ENCODE data around the gene CLCA2.
A peak's percentile ranks its signal among the peaks of the same experiment; 100 is the strongest.

CLCA2 gene

DNA sequence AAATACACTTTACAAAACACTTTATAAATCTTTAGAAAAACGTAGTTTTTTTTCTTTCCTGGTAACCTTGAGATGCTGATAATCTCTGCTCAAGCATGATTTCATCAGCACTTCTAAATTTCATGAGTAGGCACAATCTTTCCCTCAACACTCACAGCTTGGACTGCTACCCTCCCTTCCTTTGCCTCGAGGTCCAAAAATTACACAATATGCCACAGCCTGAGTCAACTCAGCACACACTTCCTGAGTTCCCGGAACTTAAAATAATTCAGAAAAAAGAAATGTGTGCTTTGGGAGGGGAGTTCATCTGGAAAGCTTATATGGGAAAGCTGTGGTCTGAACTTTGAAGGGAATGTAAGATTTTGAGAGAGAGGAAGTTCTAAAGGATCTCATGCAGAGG, 5.9 kb downstream of the CLCA2 start:
- DNase-seq = no peak

DNA sequence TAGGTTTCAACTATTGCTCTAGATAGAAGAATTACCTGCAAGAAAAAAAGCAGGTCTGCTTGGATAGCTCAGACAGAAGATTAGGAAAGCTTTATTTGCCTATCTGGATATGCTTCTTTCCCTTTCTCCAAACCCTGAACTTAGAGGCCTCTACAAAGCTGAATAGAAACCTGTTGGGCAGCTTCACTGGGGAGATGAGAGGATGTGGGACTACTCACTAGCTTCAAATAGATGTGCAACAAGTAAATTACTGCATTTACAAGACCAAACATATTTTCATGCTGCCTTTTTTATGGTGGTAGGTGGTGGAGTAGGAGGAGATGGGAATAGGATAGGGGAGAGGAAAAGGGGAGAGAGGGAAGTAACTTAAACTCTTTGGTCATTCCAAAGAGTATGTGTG, 6.4 kb downstream of the CLCA2 start:
- DNase-seq = no peak

DNA sequence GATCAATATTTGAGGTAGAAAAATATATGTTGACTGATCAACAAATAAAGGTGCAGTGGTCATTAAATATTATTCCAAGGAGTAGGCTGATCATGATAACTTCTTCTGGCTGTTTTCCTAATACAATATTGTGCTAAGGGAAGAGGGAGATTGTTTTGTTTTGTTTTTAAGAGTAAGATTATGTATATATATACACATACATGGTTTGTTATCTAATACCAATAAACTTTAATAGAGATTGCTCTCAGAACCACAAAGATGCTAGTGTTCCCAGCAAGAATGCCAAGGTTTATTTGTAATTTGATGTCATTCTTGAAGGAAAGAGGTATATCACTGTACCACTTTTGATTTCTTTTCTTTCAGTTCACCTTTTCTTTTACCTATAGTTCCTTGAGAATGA, 10.1 kb downstream of the CLCA2 start:
- DNase-seq = no peak

DNA sequence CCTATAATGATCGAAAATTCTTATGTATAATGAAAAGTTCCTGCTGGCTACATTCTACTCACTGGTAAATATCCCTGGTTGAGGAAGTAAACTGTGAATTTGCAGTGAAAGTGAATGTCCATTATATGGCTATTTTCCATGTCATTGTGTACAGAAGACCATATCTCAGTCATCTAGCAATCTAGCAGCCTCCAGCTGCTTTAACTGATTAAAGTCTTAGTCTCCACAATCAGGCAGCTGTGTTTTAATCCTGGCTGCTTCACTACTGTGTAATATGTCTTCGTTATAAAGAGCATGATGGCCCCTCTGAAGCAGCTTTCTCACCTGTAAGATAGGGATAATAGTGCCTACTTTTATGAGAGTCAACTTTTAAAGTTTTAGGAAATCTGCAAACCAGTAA, 11.4 kb downstream of the CLCA2 start:
- DNase-seq = peak; percentile 36

DNA sequence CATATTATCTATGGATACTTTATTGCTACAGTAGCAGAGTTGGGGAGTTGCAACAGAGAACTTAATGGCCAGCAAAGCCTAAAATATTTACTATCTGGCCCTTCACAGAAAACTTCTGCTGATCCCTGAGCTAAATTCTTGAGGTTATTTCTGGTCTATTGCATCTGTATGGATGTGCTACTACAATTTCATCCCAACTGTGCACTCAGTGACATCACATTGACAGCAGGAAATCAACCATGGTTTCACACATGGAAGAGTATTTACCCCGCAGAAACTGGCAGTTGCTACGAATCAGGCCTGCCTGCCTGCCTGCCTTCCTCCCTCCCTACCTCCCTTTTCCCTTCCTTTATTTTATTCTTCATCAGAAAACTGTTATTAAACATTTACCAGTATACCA, 12.1 kb downstream of the CLCA2 start:
- no peak for DNase-seq

DNA sequence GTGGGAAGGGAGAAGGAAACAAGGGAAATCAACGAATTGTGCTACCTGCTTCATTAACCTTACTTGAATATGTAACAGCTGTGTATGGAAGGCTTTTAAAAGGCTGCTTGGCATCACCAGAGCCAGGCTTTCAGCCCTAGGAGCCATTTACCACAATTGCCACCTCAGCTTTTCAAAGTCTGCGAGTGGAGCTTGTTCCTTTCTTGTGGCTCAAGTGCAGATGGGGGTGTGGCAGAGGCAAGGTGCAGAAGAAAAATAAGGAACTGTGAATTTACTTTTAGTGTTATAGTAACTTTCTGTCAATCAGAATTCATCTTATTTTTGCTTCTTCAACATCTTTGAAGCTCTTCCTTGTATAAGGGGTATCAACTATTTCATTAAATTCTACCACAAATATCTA, 17.6 kb downstream of the CLCA2 start:
- DNase-seq = no peak

DNA sequence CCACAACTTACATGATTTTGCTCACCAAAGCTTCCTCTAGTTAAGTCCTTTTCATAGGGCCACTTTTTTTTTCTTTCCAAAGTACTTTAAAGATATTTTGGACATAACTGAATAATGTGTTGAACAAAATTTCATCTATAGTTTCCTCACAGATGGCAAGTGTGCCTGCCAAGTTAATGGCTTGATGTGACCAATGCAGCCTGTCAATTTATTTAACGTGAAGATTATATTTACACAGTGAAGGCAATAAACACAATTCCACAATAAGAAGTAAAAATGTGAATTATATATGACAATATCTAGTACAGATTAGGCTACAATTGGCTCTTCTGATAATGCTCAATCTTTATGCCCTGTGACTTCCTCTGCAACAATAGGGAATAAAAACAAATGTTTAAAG, 18.0 kb downstream of the CLCA2 start:
- DNase-seq = no peak

DNA sequence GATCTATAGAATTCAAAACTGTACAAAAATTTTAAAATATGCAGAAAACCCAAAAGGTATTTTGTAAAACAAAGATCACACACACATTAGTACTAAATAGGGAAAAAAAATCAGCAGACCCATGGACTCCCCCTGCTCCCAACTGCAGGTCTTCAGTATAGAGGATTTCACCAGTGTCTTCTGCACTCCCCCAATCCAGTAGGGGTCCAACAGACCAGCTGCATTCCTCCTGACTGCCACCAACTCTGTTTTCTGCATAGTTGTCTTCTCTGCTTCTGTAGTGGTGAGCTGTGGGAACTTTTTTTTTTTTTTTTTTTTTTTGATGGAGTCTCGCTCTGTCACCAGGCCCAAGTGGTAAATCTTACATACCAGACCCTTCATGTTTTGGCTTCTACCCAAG, 21.9 kb downstream of the CLCA2 start:
- DNase-seq = no peak

DNA sequence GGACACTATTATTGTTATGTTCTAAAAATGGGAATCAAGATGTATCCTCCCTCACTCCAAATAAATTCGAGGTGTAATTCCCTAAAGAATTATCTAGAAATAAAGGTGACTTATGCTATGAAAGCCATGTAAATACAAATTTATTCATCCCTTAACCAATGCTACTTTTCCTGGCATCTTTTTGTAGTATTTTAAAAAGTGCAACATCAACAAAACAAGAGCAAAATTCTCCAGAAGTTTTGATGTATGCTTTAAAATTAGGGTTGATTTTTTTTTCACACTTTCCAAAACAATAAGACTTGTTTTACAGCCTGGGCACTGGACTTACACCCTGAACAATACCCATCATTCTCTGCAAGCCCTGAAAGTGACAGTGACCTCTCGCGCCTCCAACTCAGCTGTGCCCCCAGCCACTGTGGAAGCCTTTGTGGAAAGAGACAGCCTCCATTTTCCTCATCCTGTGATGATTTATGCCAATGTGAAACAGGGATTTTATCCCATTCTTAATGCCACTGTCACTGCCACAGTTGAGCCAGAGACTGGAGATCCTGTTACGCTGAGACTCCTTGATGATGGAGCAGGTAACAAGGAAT, 23.3 kb downstream of the CLCA2 start:
- DNase-seq = no peak

DNA sequence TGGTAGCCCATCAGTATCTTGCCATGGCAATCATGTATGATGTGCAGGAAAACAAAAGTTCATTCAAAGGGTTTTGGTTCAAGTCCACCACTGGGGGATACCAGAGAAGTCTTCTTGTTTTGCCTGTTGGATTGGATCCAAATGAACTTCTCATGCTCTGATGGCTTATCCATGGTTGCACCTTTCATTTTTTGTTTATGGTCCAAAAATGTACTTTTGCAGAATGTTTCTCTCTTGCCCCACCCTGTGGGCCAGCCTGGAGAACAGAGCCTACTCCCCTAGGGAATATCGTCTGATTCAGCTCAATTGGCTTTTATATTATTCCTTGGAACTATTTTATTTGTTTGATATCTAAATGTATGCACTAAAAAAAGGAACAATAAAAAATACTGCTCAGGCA, 24.7 kb downstream of the CLCA2 start:
- DNase-seq = no peak

DNA sequence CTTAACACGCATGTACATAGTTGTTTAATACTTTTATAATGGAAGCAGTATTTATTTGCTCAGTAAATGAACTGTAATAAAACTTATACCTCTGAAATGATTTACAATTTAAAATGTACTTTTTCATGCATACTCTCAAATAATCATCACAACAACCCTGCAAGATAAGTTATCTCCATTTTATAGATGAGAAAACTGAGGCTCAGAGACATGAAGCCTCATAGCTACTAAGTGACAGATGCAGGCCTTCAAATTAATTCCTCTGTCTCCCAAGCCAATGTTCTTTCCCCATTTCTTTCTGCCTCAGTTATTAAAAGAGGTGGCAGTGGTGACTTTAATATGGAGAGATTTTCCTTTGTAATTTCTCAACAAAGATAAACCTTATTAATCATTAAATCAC, 25.1 kb downstream of the CLCA2 start:
- DNase-seq = no peak

DNA sequence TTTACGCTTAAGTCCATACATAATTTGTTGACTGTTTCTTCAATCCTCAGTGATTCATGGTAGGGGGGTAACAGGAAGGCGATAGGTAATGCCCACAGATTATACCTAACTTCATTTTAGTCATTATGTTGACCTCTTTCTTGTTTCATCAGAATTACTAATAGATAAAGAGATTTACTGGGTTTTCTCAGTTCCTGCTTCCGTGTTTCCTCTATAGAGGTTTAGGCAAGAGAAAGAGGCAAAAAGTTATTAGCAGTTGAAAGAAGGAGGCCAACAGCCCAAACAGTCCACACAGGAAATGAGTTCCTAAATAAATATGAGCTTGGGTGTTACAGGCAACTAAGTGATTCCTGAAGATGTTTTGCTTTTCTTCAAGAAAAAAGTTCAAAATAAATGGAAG, 26.9 kb downstream of the CLCA2 start:
- DNase-seq = no peak

DNA sequence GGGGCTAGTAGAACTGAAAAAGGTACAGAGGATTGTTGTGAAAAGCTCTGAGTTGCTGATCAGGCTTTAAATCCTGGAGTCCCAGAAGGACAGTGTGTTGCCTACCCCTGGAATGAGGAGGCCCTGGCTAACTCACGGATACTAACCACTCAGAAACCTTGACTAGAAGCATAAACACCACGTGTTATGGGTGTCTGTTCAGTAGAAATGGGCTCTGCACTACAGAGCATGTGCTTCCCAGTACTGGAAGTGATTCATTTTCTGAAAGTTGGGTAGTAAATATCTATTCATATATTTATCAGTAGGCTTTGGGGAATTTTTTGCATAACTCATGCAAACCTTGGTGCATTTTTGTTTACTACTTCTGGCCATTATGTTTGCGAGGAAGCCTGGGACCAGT, 29.7 kb downstream of the CLCA2 start:
- no peak for DNase-seq

DNA sequence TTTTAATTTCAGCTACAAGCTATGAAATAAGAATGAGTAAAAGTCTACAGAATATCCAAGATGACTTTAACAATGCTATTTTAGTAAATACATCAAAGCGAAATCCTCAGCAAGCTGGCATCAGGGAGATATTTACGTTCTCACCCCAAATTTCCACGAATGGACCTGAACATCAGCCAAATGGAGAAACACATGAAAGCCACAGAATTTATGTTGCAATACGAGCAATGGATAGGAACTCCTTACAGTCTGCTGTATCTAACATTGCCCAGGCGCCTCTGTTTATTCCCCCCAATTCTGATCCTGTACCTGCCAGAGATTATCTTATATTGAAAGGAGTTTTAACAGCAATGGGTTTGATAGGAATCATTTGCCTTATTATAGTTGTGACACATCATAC, 31.1 kb downstream of the CLCA2 start:
- DNase-seq = no peak

DNA sequence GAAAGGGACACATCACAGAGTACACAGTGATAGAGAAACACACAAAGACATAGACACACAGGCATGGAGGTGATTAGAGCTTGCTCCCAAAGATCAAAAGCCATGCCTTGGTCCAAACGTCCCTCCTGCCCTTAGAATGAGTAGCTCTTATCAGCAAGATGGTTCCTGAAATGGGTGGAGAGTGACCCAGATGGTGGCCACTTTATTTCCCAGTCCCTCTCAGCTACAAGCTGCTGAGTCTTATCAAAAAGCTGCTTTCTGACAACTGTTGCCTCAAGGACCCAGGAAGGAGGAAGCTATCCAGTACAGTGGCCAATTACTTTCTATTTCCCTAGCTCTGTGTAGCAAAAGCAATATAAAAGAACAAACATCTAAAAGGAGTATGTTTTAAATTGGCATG, 37.0 kb downstream of the CLCA2 start:
- no peak for DNase-seq

DNA sequence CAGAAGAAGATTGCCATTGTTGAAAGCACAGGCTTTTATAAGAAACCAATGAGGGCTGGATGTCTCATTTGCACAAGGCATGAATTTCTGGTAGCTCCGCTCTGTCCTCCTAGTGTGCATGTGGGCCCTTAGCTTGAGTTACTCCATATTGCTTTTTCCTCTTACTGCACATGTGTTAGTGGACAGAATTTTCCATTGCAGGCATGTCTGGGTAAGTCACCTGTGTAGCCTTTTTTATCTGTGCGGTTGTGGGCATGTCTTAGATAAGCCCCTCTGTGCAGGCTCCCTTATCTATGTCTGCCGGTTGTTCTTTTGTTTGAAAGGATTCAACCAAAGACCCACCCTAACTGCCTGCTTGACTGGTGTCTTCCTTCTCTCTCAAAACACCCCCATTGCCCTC, 37.5 kb downstream of the CLCA2 start:
- DNase-seq = no peak

DNA sequence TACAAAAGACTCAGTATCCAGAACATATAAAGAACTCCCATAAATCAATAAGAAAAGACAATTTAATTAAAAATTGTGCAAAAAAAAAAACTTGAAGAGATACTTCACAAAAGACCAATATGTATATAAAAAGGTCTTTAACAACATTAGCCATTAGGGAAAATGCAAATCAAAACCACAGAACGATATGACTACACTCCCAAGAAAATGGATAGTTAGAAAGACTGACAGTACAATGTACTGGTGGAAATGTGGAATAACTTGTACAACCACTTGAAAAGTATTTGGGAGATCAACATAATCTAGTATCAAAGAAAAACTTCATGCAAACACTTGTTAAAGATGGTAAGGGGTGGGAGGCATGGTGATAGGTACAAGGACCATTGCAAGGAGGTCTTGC, 40.8 kb downstream of the CLCA2 start:
- no peak for DNase-seq

DNA sequence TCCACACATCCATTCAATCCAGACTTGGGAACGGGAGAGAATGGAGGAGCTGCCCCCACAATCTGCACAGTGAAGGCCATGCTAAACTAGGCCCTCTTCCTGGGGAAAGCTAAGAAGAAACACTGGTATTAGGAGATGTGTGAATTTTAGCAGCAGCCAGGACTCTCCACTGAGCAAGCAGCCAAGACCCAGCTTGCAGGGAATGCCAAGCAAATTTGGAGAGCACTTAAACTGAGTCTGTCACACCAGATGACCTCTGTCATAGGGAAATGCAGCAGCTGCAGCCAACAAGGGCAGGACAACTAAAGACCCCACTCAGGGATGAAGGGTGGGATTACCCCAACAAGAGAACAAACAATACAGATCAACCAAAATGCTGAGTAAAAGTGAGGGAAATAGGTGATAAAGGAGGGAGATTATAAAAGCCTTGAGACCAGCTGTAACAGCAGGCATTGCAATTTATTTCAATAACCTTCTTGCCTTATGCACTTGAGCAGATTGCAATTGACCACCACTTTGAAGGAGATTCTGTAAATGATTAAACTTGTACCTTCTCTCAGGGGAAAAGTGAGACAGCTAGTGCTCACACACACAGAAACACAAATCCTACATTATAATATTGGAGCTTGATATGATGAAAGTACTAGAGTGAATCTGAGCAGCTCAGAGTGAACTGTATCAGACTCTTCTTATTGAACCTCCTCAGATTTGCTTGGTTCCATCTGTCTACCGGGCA, 42.3 kb downstream of the CLCA2 start:
- DNase-seq = no peak

DNA sequence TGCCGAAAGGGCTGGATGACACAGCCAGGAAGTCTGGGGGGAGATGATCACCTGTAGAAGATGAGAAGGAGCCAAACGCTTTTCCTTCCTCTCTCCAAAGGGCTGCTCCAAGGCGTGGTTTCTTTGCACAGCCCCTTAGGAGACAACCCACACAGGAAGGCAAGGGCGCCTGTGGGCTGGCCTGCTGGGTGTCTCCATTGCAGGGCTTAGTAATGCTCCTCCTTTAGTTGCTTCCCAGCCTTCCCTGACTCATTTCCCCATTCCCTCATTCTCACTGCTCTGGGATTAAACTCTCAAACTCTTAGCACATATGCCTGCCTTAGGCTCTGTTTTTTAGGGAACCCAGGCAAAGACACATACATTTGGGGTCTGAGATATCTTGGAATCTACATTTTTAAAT, 43.0 kb downstream of the CLCA2 start:
- DNase-seq = no peak

DNA sequence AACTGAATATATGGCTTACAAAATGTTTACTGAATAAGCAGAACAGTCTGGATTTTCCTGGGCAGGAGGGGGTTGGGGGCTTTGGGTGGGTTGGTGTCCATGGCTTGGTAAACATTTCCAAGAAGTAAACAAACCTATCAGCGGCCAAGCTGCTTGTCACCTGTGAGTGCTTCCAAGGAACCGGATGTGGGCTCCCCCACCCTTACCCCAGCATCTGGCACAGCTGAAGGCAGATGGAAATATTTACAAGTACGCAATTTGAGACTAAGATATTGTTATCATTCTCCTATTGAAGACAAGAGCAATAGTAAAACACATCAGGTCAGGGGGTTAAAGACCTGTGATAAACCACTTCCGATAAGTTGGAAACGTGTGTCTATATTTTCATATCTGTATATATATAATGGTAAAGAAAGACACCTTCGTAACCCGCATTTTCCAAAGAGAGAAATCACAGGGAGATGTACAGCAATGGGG, 44.6 kb downstream of the CLCA2 start, which contains the start of gene CLCA1:
Gene CLCA1, plus strand, starts transcription at position 427 of the 477 bp plus-strand sequence. Its CDS starts 45 bp downstream, at position 472.
- DNase-seq = peak; percentile 14

DNA sequence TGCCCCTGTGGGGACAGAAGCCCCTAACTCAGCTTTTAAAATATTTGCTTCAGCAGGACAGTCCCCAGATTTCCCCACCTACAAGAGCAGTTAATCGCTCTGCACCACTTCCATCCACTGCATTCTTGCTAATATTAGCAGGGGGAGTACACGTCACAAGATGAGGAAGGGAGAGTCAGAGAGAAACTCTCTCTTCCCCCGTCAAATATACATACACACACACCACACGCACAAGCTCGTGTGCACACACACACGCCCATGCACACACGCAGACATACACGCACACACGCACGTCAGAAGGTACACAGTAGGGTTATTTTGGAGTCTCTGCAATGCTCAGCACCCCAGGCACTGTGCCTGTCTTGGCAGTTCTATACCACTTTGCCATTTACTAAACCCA, 46.9 kb downstream of the CLCA2 start:
- no peak for DNase-seq

DNA sequence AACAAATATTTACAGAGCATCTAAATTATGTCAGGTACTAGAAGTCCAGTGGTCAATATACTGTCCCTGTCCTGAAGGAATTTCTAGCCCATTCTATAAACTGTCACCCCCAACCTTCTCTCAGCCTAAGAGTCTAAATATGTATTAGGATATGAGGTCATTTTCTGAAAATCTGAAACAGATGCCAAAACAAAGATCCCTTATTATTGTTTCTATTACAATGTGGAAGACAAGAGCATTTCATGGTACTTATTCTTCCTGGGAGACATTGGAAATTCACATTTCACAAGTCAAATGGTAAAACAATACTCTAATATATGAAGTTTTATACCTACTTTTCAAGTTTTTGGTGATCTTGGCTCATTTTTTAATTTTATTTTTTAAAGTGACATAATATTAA, 47.3 kb downstream of the CLCA2 start:
- no peak for DNase-seq

DNA sequence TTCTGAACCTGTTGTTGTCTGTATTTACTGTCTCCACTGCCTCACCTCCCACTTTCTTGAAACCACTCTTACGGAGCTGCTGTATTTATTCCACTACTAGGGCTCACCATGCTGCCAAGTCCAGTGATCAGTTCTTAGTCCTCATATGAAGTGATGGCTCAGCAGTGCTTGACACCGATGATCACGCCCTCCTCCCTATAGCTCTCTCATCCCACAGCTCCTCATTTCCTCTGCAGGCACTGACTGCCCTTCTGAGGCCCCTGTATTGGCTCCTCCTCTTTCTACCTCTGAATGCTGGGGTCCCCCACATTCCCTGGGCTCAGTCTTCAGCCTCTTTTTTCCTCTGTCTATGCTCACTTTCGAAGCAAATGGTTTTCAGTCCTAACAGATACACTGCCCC, 48.2 kb downstream of the CLCA2 start:
- DNase-seq = no peak

DNA sequence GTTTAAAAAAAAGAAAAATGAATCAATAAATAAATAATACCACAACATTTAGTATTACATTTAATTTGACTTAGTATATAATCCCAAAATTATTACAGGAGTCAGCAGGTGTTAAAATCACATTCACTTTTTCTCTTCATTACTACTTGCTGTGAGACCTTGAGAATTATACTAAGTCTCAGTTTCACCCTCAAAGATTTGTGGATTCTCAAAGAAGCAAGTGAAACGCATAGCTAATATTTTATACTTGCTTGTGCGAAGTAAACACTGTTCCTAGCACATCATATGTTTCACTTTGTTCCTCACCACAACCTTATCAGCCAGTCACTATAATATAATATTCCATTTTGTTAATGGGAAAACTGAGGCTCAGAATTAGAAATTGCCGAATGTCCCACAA, 48.8 kb downstream of the CLCA2 start:
- DNase-seq = no peak

DNA sequence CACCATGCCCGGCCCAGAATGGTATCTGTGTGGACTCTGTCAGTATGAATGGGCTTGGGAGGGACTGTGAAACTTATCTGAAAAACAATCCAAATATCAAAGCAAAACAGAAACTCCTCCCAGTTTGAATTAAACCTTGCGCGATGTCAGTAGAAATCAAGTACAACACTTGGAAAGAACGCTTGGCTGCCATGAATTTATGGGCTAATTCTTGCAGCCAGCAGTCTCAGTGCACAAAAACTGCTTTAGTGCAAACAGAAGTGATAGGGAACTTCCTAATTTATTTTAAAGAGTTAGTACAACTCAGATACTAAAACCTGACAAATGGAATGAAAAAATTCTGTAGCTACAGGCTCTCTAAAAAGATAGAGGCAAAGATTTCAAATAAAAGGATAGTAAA, 53.3 kb downstream of the CLCA2 start:
- no peak for DNase-seq
